GM12801 (cell line): ENCODE data around the gene PKIB.

Experiments
- TF ChIP-seq, protein P1 (sequence below): IDR thresholded peaks from one replicate; pipeline ENCODE4 v1.5.1; 2011; ENCODE audit warnings: control low read depth; ENCODE audit not compliant: insufficient read length; ENCODE audit errors: extremely low read depth

PKIB gene

DNA sequence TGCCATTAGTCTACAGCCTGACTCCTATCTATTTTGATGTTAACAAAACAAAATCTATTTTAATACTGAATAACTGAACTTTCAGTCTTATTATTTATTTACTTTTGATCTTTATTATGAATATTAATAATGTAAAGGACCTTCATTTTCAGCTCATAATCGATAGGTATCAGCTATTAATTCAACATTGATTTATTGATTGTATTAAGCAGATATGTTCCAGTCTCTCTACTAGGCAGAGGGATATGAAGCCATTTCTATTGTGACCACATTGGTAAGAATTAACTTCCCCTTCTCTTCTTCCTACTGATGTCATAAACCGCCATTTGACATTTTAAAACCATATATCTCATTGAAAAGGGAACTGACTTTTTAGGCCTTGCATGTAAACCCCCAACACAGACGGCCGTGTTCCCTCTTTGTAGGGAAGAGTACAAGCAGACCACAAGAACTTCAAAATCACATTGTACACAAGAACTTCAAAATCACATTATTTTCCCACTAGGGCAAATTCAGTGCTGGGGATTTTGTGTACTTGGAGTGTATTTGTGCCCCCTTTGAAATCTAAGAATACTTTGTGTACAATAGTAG is 99.8 kb downstream of the PKIB start:
- TF ChIP-seq, protein P1, sequence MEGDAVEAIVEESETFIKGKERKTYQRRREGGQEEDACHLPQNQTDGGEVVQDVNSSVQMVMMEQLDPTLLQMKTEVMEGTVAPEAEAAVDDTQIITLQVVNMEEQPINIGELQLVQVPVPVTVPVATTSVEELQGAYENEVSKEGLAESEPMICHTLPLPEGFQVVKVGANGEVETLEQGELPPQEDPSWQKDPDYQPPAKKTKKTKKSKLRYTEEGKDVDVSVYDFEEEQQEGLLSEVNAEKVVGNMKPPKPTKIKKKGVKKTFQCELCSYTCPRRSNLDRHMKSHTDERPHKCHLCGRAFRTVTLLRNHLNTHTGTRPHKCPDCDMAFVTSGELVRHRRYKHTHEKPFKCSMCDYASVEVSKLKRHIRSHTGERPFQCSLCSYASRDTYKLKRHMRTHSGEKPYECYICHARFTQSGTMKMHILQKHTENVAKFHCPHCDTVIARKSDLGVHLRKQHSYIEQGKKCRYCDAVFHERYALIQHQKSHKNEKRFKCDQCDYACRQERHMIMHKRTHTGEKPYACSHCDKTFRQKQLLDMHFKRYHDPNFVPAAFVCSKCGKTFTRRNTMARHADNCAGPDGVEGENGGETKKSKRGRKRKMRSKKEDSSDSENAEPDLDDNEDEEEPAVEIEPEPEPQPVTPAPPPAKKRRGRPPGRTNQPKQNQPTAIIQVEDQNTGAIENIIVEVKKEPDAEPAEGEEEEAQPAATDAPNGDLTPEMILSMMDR = no peak

DNA sequence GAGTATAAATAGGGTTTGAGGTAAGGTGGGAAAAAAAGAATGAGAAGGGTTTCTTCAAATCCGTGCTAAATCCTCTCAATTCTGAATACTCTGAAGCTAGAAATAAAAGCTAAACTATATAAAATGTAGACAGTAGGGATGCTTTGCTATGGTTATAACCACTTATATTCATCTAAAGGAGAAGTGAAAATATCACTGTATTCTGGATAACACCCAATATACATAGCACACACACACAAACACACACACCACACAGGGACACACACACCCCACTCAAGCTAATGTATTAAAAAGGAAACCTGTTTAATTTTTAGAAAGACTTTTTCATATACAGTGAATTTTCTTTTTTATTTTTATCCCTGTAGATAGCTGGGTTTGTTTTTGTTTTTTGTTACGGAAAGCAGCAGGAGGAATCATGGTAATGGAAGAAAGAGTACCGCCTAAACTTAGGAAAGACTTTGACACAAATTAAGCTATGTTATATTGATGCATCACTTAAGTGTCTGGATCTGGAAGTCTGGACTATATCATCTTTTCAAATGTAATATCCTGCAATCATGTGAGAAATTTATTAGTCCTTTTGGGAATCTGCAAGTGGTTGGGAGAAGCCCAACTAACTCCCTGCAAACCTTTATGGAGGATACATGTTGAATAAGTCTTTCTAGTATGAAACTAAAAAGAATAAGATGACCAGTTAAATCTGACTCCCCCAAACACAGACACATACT is 100.9 kb downstream of the PKIB start:
- TF ChIP-seq, protein P1 = no peak

DNA sequence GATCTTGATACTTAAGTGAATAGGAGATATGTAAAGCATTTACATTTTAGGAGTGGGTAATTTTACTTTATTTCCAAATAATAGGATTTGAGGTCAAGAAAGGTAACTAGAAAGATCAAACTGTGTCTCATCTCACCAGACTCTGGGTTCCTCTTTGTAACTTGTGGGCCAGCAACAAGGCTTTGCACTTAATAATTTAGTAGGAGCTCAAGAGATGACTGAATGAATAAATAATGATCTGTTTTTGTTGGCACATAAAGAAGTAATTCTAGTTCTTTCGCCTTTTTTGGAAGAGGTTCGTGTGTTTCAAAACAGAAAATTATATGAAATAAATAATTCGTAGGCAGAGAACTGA is 101.9 kb downstream of the PKIB start:
- TF ChIP-seq, protein P1 = no peak

DNA sequence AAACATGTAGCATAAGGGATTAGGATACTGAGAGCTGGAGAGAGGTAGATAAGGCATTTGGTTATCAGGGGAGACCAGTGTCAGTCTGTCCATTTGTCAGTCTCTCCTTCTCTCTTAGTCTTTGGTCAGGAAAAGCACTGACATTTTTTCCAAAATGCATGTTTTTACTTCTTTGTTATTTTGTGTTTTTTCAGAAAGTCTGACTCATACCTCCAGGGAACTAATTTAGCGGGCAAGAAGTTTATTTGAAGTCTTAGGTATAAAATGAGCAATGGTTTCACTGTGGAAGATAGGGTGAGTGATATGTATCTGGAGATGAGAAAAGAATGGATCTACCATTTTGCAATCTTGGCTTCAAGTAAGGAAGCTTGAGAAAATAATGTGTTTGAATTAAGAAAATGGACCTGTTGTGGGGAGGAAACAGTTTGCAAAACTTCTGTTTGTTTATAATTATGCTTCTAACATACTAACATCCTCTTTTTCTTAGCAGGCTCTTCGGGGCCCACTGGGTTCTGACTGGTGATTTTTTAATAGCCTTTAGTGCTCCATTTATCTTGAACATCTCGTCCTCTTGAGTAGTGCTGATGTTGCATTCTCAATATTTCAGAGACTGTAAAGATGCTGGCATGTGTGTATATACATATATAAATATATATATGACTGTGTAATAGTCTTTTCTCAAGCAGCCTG is 102.4 kb downstream of the PKIB start:
- TF ChIP-seq, protein P1 = no peak

DNA sequence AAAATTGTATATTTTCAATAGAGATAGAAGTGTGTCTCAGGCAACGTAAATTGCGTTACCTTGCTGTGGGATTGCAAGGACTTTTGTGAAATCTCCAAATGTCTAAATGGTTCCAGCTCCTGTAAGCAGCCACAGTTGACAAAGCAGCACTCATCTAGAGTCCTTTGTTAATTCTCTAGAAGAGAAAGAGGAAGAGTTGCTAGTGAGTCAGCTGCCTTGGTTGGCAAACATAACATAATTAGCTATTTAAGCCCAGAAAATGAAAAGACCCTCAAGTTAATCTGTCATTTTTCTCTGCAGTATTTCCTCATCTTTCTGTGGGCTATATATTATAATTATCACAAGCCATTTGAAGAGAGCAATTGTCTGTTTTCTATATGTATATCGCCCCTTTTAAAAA is 102.9 kb downstream of the PKIB start:
- TF ChIP-seq, protein P1 = no peak

DNA sequence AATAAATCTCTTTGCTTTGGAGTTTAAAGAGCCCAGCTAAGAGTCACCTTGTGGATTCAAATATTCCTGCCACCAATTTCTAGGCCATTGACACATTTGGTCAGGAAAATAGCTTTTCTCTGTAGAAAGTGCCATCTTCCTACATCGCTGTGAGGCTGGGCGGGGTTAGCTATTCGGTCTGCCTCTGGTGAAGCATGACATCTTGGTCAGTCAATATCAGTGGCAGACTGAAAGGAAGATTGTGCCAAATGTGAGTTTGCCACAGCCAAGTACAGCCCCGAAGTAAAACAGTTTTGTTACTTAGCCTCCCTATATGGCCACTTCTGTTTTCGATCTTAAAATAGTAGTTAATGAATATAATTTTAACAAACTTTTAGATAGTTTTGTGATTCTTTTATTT is 103.9 kb downstream of the PKIB start:
- TF ChIP-seq, protein P1 = no peak

DNA sequence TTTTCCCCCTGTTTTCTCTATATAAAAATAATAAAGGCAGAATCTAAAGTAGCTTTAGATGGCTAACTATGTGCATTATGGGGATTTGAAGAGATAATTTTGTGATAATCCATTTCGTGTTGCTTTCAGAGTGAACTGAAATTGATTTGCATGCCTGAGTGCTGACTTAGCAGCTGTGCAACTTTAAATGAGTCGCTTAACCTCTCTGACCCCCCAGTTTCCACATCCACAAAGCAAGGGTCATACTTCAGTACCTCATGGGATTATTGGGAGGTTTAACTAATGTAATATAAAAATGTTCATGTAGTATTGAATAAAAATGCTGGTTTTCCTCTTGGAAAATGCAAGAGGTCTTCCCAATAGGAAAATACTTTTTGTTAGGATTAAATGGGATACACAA is 105.5 kb downstream of the PKIB start:
- TF ChIP-seq, protein P1 = no peak
